GM18507 (cell line): Measurements from ENCODE around the gene RAB22A.

Source experiments
- DNase-seq: peaks from one replicate; pipeline ENCODE4 v3.0.0; 2011; ENCODE audit warnings: low read depth; ENCODE audit not compliant: insufficient read length; ENCODE audit errors: extremely low spot score
- FAIRE-seq: peaks from 2 replicates; lab custom pipeline; 2011; peaks lifted over from hg19 to GRCh38; lab: Jason Lieb, UNC

RAB22A gene

GRCh38 chr20:58377766-58378401, 68.4 kb downstream of the RAB22A start:
- no peak for FAIRE-seq

DNA sequence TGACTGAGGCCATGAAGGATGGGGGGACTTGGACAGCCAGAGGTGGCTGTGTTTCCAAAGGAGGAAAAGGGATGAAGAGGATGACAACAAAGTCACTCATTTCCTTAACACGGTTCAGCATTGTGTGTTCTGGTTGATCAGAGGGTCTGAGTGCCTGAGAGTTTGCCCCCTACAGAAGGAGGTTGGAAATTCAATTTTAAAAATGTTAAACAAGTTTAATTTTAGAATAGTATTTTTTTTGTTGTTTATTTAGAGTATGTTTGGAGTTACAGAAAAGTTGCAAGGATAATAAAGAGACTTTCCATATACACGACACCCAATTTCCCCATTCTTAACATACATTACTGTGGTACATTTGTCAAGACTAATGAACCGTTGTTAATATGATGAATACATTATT, 69.2 kb downstream of the RAB22A start:
- FAIRE-seq, result no peak
- no peak for DNase-seq

More at GRCh38 chr20:58377766-58378401, 68.4 kb downstream of the RAB22A start:
- DNase-seq, result no peak

DNA sequence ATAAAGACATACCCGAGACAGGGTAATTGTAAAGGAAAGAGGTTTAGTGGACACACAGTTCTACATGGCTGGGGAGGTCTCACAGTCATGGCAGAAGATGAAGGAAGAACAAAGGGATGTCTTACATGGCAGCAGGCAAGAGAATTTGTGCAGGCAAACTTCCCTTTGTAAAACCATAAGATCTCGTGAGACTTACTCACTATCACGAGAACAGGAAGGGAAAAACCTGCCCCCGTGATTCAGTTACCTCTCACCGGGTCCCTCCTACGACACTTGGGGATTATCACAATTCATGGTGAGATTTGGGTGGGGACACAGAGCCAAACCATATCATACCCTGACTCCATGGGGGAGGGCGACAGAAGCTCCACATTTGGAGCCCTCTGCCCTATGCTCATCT, 72.1 kb downstream of the RAB22A start:
- FAIRE-seq (no peak), DNase-seq (no peak)

- FAIRE-seq, result no peak
- DNase-seq, result no peak
Measured at GRCh38 chr20:58382096-58382495, 72.6 kb downstream of the RAB22A start.

DNA sequence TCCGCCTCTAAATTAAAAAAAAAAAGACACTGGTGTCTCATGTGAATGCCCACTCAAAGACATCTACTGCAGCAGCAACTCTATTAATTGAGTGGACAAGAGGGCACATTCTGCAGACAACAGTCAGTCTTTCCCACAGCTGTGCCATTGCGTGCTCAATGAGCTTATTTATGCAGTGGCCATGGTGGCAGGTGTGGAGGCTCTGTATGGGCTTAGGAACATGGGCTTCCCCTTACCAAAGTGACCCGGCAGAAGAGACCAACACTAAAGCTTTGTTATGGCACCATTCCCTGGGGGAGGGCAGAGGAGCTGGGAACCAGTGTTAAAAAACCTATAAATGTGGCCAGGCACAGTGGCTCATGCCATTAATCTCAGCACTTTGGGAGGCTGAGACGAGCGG, 75.3 kb downstream of the RAB22A start:
- no peak for DNase-seq
- FAIRE-seq, result no peak

GRCh38 chr20:58388028-58388601, 78.6 kb downstream of the RAB22A start:
- no peak for FAIRE-seq

GRCh38 chr20:58388882-58389323, 79.4 kb downstream of the RAB22A start, which contains the start of gene VAPB:
Gene VAPB (plus strand): TSS chr20:58389229. CDS start chr20:58389460, 231 bp downstream.
- peak; percentile 89 for FAIRE-seq

More at GRCh38 chr20:58388028-58388601, 78.6 kb downstream of the RAB22A start:
- no peak for DNase-seq

GRCh38 chr20:58389324-58389967, 79.9 kb downstream of the RAB22A start:
- DNase-seq (no peak), FAIRE-seq (no peak)

More at GRCh38 chr20:58388882-58389323, 79.4 kb downstream of the RAB22A start, which contains the start of gene VAPB:
- DNase-seq, result peak; percentile 89

DNA sequence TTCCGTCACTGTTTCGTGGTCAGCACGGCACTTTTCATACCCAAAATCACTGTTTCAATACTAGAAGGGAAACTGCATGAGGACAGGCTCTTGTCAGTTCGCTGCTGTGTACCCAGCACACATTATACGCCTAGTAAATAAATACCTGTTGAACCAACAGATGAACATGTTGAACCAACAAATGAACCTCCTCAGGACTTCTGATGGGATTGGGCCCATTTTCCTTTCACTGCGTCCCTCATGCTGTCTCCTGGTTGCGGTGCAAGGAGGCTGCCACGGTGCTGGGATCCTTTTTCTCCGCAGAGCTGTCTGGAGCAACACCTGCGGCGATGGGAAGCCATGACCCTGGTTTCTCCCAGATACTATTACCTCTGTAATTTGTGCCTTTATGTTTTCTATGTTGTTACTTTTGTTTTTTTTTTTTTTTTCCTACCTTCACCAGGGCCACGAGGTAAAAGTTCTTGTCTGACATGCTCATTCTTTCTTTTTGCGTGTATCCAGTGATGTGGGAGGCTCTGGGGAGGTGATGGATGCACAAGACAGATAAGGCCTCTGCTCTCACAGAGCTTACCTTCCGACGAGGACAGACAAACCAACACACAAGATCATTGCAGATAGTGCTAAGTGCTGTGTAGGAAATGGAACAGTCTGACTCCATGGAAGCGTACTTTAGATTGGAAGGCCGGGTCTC, 80.6 kb downstream of the RAB22A start:
- DNase-seq, result no peak

DNA sequence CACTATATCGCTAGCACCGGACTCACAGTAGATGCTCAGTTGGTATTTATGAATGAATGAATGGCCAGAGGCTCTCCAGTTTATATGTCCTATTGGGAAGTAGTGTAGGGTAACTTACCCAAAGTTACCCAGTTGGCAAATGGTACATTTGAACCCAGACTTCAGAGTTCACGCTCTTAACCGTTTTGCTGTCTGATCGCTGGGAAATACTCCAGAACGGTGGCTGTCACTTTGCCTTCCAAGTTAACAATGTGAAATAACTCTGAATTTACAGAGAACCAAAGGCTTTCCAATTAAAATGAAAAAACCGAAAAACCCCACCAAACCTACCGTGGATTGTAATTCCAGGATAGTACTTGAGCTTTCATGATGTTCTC, 81.1 kb downstream of the RAB22A start:
- FAIRE-seq (no peak), DNase-seq (no peak)

More for the DNA sequence above, 80.6 kb downstream of the RAB22A start:
- FAIRE-seq, result no peak

DNA sequence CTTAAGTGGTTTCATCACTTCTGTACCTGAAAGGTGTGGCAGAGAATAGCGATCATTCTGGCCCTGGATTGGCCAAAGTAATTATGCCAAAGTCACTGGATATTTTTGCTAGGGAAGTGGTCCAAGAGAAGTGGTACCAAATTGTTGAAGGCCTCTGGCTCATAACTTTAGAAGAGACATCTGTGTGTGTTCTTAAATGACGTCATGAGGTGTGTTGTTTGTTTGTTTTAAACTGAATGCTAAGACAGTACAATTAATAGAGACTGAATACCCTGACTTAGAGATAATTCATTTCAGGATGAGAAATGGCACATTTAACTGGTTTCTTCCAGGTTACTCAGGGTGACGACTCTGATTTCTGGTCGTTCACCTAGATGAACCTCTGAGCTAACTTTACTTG, 82.8 kb downstream of the RAB22A start:
- FAIRE-seq (no peak), DNase-seq (no peak)

- FAIRE-seq, result no peak
- DNase-seq, result no peak
Measured at GRCh38 chr20:58393299-58393698, 83.8 kb downstream of the RAB22A start.

DNA sequence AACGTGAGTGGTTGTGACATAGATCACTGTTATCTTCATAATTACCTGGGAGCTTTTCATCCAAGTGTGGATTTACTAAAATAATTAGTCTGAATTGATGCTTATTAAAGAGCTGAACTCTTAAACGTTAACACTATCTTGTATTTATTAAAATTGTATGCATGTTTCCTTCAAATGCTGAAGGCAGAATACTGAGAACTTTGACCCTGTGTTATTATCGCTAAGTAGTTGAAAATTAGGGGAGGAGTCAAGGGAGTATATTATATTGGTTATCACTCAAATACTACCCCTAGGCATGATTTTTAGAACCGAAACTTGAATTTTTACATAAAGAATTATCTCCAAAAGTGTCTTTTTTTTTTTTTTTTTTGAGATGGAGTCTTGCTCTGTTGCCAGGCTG, 85.3 kb downstream of the RAB22A start:
- DNase-seq, result no peak
- FAIRE-seq, result no peak

GRCh38 chr20:58395604-58396003, 86.1 kb downstream of the RAB22A start:
- no peak for DNase-seq
- no peak for FAIRE-seq

- FAIRE-seq (no peak), DNase-seq (no peak)
Measured at GRCh38 chr20:58397429-58397828, 87.9 kb downstream of the RAB22A start.

- DNase-seq (no peak), FAIRE-seq (no peak)
Measured at GRCh38 chr20:58398254-58398653, 88.7 kb downstream of the RAB22A start.

GRCh38 chr20:58399926-58400325, 90.4 kb downstream of the RAB22A start:
- FAIRE-seq (no peak), DNase-seq (no peak)

- peak; percentile 12 for FAIRE-seq
- no peak for DNase-seq
Measured at GRCh38 chr20:58401162-58401561, 91.6 kb downstream of the RAB22A start.

GRCh38 chr20:58402305-58402704, 92.8 kb downstream of the RAB22A start:
- no peak for DNase-seq
- FAIRE-seq, result no peak

GRCh38 chr20:58402827-58403226, 93.3 kb downstream of the RAB22A start:
- DNase-seq, result no peak
- peak; percentile 39 for FAIRE-seq
